H1 (cell line): ENCODE data around the gene PREX1. TPM values are rescaled to one million over a fixed set of nuclear protein-coding genes. Genes with fewer than 3 reads are reported as not detected.
A peak's percentile ranks its signal among the peaks of the same experiment; 100 is the strongest.

Experiments used
- CHD7 ChIP-seq: fragments of 300-600 bp; sonication (generic); IDR thresholded peaks from 2 replicates; pipeline ENCODE4 v1.7.1; 2012; ENCODE audit warnings: low read length, moderate library complexity, mild to moderate bottlenecking, inconsistent platforms; ENCODE audit not compliant: insufficient replicate concordance
- CREB1 ChIP-seq: IDR thresholded peaks from 2 replicates; pipeline ENCODE4 v1.6.1; 2012; ENCODE audit warnings: inconsistent platforms
- GTF2F1 ChIP-seq: IDR thresholded peaks from 2 replicates; pipeline ENCODE4 v1.6.1; 2012; ENCODE audit warnings: low read depth, low read length, improper control_type of control experiment, borderline replicate concordance
- SUZ12 ChIP-seq: fragments of 200-600 bp; sonication (generic); IDR thresholded peaks from 2 replicates; pipeline ENCODE4 v1.6.1; 2012; ENCODE audit warnings: mild to moderate bottlenecking, inconsistent platforms, low read length, moderate library complexity, mixed read lengths
- polyA plus RNA-seq, 7 experiments: library from polyadenylated mRNA; depleted of rRNA in 3 of 7; stranded (reverse) in 5 of 7; unstranded in 2 of 7; fragments of >200 nt in 5 of 7; fragments of 200-250 nt in 2 of 7; gene quantifications; 1 replicate in 5 of 7; 2 replicates in 1 of 7; 4 replicates in 1 of 7; pipeline versions ENCODE4 v1.2.1 to v1.2.3, GENCODE V29; 2011 to 2013; ENCODE audit warnings: missing spikeins in 2 of 7, mixed read lengths in 2 of 7
- total RNA-seq: library from RNA; stranded (reverse); fragmentation: NEBNext Ultra II Directional; extraction: Animal tissue kit (Norgen Biotek cat#: 25700); gene quantifications from 2 replicates; pipeline ENCODE4 v1.2.1, GENCODE V29; 2021

PREX1 gene
- total and polyA plus RNA-seq, 2 of the 8 experiments (the other 6 are each of a cell fraction or from before 2014, with no cell fraction given) = 10.7 to 12.8 TPM

DNA sequence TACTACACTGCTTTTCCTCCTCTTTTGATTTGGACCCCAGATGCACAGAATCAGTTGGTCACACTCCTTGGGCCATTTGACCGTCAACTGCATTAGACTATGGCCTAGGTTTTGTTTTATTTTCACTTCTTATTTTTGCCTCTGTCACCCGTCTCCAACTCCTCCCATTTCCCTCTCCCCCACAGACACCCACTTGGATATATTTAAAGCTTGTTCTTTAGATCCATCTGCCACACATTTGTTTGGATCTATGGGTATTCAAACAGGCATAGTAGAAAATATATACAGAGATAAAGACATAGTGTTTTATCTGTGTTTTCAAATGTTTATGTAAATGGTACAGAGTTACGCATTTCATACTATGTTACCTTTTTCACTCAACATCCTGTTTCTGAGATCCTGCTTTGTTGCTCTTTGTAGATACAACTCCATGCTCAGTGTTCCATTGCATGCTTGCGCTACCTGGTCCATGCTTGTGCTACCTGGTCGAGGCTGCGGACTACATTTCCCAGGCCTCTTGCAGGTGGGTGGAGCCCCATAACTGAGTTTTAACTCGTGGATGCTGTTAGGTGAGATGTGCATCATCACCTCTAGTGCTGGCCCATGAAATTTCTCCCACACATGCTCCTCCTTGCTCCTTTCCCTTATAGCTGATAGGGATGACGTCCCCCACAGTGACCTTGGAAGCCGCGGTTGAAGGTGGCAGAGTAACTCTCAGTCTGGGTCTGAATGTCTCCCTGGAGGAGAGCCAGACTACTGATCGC lies 11.5 kb upstream of the PREX1 start (continued):
- TF ChIP-seq CHD7 (no peak), GTF2F1 (no peak), SUZ12 (no peak), CREB1 (0 out of 2 replicates have a peak, but pooled peaks have one; percentile 14)
